ENCODE measurements around the gene FBXL19.

Gene FBXL19

GRCh38 chr16:30925995-30926811, 2.8 kb downstream of the FBXL19 start (continued):
- no peak for TF ChIP-seq ZNF394 (tag by site-specific recombination; IDR thresholded peaks at IDR 0.05; ENCODE audit: borderline replicate concordance)
- no peak for TF ChIP-seq ZNF670 (tag by site-specific recombination; IDR thresholded peaks at IDR 0.05; ENCODE audit: low read depth)
- TF ChIP-seq KLF10 (tag by site-specific recombination; IDR thresholded peaks at IDR 0.05), result no peak
- no peak for TF ChIP-seq ZNF837 (tag by site-specific recombination; IDR thresholded peaks at IDR 0.05)
- no peak for TF ChIP-seq SP2 (tag by site-specific recombination; IDR thresholded peaks at IDR 0.05)
- TF ChIP-seq ZNF600 (tag by site-specific recombination; IDR thresholded peaks at IDR 0.05), result peak; percentile 86

GRCh38 chr16:30926937-30927788, 3.8 kb downstream of the FBXL19 start:
- Histone ChIP-seq H3K27ac (ENCODE audit: extremely low read depth, low read depth, low read length) (no peak overlapping the region), H3K4me1 (ENCODE audit: control insufficient read depth, insufficient read depth, low read length) (no peaks in the 10 kb centered on the region)
- POLR2A ChIA-PET, result interaction anchor here (0.6 to 2.6 kb wide), 7 partner anchors 14 to 1244 kb away, joined by 3 to 15 read pairs (median 3); partner anchors contain the start of gene PHKG2

GRCh38 chr16:30927789-30928378, 4.5 kb downstream of the FBXL19 start:
- H3K4me1 ChIP-seq (ENCODE audit: control insufficient read depth, insufficient read depth, low read length), result no peaks in the 10 kb centered on the region
- POLR2A ChIA-PET, result interaction anchor here (0.6 to 2.6 kb wide), 9 partner anchors 13 to 1245 kb away, joined by 3 to 15 read pairs (median 3); partner anchors contain the start of gene PHKG2
- CTCF ChIA-PET, result interaction anchor here (0.5 to 1.7 kb wide), 7 partner anchors 15 to 941 kb away, joined by 3 to 6 read pairs (median 5); no protein-coding TSS in a partner anchor
- peaks cover 0 to 74% of the 10 kb centered on the region in 2 experiments; a peak in 2 of 3 replicates for H3K36me3 ChIP-seq (ENCODE audit: control insufficient read depth in 2 of 2, insufficient read depth in 1 of 2, low read length in 2 of 2)
- no peaks in the 10 kb centered on the region for H3K9me3 ChIP-seq (ENCODE audit: control insufficient read depth, insufficient read depth, low read depth, low read length)
- no peak overlapping the region for H3K4me3 ChIP-seq (ENCODE audit: low read depth, low read length)
- no peak overlapping the region for H3K27ac ChIP-seq (ENCODE audit: extremely low read depth, low read depth, low read length)
- TF ChIP-seq SP3 (tag by site-specific recombination; IDR thresholded peaks at IDR 0.05) (peak; percentile 74), PATZ1 (tag by site-specific recombination; IDR thresholded peaks at IDR 0.05) (peak; percentile 79), ZIC2 (tag by site-specific recombination; IDR thresholded peaks at IDR 0.05) (peak; percentile 44; the same call in 1 of the 2 replicates), EGR2 (tag by site-specific recombination; IDR thresholded peaks at IDR 0.05; ENCODE audit: low read depth) (peak; percentile 65), ZBTB48 (tag by site-specific recombination; IDR thresholded peaks at IDR 0.05) (peak; percentile 64; the same call in 1 of the 2 replicates), SP2 (tag by site-specific recombination; IDR thresholded peaks at IDR 0.05) (peak; percentile 53), ZNF561 (tag by site-specific recombination; IDR thresholded peaks at IDR 0.05; ENCODE audit: borderline replicate concordance) (no peak), KLF8 (tag by site-specific recombination; IDR thresholded peaks at IDR 0.05) (0 out of 2 replicates have a peak, but pooled peaks have one; percentile 28), ZNF398 (tag by site-specific recombination; IDR thresholded peaks at IDR 0.05) (peak; percentile 83), BCL11B (tag by site-specific recombination; IDR thresholded peaks at IDR 0.05; ENCODE audit: low read depth) (no peak), ZFHX2 (tag by site-specific recombination; conservative IDR thresholded peaks at IDR 0.05) (peak; percentile 75), ZNF335 (tag by site-specific recombination; conservative IDR thresholded peaks at IDR 0.05) (peak; percentile 91), ZBTB17 (tag by site-specific recombination; IDR thresholded peaks at IDR 0.05) (peak; percentile 93), PRDM10 (tag by site-specific recombination; IDR thresholded peaks at IDR 0.05) (0 out of 2 replicates have a peak, but pooled peaks have one; percentile 34)

More at GRCh38 chr16:30926937-30927788, 3.8 kb downstream of the FBXL19 start:
- CTCF ChIA-PET, result interaction anchor here (0.8 to 1.7 kb wide), 7 partner anchors 8 to 941 kb away, joined by 3 to 6 read pairs (median 5); no protein-coding TSS in a partner anchor
- 0 out of 2 replicates have a peak, but pooled peaks have one; percentile 12 for TF ChIP-seq ZBTB8A (tag by site-specific recombination; IDR thresholded peaks at IDR 0.05)
- TF ChIP-seq ZNF664 (tag by site-specific recombination; IDR thresholded peaks at IDR 0.05), result peak; percentile 65; the same call in 1 of the 2 replicates
- peak; percentile 22; the same call in 1 of the 2 replicates for TF ChIP-seq IKZF3 (tag by site-specific recombination; IDR thresholded peaks at IDR 0.05)
- no peak for TF ChIP-seq ZNF596 (tag by site-specific recombination; IDR thresholded peaks at IDR 0.05)
- no peak for TF ChIP-seq ZNF24 (tag by site-specific recombination; IDR thresholded peaks at IDR 0.05)
- 0 out of 2 replicates have a peak, but pooled peaks have one; percentile 14 for TF ChIP-seq GLIS2 (tag by site-specific recombination; IDR thresholded peaks at IDR 0.05)
- H3K9me3 ChIP-seq (ENCODE audit: control insufficient read depth, insufficient read depth, low read depth, low read length), result no peaks in the 10 kb centered on the region
- peaks cover 0 to 66% of the 10 kb centered on the region in 2 experiments; a peak in 2 of 3 replicates for H3K36me3 ChIP-seq (ENCODE audit: control insufficient read depth in 2 of 2, insufficient read depth in 1 of 2, low read length in 2 of 2)
- H3K4me3 ChIP-seq (ENCODE audit: low read depth, low read length), result no peak overlapping the region
